GM19239 (cell line): ENCODE data around the gene ITGA8.
A peak's percentile ranks its signal among the peaks of the same experiment; 100 is the strongest.

Experiments
- DNase-seq: peaks from one replicate; pipeline ENCODE4 v3.0.0; 2011; ENCODE audit warnings: low spot score; ENCODE audit not compliant: insufficient read length
- FAIRE-seq: peaks from 2 replicates; lab custom pipeline; 2011; peaks lifted over from hg19 to GRCh38; lab: Jason Lieb, UNC

ITGA8 gene

DNA sequence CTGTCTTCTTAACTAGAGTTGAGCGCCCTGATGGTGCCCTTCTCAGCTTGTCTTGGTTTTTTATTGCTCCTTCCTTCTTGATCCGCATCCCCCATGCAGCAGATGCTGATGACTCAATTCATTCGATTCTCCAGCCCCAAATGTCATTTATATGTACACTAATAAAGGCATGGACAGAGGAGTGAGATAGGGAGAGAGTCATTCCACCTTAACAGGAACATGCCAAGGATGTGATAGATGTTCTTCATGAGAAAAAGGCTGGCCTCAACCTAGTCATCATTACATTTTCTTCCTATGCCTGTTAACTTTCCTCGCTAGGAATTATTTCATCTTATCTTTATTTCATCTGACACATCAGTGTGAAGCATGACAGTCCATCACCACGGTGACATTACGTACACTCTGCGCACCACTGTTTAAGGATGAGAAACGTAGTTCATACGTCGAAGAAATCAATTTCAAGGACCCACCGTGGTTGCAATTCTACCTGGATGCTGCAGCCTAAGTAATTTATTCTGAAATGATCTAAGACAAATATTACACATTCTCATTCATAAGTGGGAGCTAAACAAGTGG lies 198.3 kb downstream of the ITGA8 start:
- no peak for FAIRE-seq
- DNase-seq, result no peak

DNA sequence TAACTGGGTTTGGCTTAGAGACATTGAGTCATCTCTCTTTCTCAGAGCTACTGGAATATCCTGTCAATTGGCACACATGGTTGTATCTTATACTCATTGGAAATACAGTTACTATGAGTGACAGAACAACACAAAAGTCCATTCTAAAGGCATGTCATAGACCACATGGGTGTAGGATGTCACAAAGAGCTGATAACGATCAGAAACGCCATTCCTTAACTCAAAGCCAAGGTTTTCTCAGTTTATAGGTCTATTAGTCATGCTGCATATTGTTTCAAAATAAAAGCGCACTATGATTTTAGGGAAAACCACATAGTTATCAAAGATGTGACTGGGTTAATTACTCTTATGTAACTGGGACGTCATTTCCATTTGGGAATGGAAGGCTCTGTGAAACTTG lies 201.5 kb downstream of the ITGA8 start:
- FAIRE-seq (no peak), DNase-seq (no peak)

DNA sequence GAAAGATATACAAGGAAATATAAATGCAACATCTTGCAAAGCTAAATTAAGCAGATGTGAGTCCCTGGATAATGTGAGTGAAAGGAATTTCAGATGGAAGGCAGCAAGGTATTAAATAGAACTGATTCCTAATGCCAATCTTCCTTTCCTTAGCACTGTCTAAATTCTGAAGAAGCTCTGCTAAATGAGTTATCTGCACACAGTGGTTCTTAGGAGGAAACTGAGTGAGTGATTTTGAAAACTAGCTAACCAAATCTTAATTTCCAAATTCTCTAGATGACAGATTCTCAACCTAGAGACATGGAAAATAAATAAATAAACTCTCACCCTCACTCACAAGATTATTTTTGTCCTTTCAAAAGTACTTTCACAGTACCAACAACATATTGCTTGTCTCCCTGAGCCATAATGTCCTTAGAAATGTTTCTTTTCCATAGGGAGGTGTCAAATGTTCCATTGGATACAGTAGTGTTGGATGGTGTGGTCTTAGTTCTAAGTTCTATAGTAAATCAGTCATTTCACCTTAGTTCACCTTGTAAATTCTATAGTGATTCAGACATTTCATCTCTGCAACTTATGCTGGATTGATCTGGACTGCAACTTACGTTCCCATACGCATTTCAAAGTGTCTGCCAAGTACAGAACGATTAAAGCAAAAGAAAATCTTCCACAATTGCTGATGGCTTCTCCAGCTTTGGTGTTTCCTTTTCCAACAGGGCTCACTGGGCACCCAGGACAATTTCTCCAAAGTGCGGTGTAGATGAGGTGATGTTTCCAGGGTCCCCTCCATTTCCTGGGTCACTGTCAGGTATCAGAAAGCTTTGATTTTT lies 203.3 kb downstream of the ITGA8 start:
- DNase-seq (no peak), FAIRE-seq (no peak)

DNA sequence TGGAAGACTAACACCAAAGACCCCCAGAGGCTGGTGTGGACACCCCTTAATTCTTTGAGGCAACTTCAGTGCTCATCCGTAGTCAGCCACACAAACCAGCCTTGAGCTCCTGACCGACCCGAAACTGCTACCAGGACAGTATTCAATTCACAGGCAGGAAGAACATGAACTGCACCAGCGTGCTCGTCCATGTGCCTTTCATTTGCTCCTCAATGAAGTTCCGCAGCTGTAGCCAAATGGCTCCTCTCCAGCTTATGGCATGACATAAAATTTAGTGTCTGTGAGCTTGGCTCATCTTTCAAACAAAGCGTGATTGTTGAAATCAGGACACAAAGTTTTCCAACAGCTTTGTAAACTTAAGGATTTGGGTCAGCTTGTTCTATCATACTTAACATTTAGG lies 204.5 kb downstream of the ITGA8 start:
- FAIRE-seq (no peak), DNase-seq (no peak)

DNA sequence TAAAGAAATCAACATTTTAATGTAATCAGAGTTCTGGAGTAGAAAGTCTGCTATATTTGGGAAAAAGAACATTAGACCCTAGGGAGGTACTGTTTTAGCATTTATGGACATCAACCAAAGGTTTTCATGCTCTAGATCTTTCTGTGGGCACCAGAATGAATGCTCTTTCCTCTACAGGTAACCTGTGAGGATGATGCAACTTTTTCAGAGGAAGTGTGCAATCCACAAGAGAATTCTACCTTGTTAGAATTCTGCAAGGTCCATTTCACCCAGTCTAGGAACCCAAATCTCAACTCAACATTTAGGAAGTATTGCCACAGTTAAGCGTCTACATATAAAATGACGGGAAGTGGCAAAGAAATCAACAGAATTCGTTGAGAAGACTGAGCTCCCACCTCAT lies 208.8 kb downstream of the ITGA8 start:
- FAIRE-seq, result no peak
- no peak for DNase-seq

DNA sequence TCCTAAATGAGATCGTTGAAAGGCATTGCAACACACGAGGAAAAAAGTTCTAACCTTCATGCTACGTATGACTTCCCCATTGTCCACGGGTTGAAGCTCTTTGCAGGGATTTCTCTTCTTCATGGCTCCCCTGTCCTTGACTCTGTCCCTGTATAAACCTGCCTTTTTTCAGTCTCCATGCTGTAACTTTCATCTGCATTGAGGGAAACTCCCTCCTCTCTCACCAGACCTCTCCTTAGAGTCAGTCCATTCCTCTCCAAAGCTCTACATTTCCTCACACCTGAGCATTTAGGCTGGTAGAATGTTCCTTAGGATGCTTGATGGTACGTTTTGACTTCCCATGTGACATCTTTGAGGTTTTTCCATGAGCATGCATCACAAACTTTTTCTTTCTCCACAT lies 214.4 kb downstream of the ITGA8 start:
- FAIRE-seq, result no peak

DNA sequence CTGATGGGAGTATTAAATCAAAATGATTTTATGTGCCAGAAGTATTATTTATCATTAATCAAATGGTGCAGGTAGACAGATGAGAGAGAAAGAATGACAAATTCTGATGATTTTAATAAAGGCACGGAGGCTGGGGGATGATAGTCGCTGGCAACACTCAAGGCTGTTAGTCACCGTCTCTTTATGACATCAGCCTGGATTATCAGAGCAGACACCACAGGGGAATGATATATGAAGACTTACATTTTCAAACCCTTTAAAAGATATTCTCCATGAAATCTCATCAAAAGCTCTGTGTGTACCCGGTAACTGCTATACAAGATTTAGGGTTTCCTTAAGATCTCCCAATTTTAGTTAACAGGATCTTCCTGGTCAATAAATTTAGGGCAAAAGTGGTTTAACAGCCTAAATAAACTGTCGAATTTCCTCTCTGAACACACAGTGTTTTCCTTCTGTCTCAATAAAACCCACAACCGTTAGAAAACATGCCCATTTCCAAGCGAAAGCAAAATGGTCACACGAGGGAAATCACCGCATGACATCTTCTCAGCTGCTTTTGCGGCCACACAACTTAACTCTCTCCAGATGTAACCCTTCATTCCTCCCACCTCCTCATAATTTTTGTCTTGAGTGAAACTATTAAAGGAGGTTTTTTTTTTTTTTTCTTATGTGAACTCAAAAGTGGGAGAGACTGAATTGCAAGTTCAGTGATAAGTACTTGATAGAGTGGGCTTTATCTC lies 215.5 kb downstream of the ITGA8 start:
- no peak for DNase-seq
- peak; percentile 40 for FAIRE-seq

More for the DNA sequence above, 214.4 kb downstream of the ITGA8 start:
- no peak for DNase-seq

DNA sequence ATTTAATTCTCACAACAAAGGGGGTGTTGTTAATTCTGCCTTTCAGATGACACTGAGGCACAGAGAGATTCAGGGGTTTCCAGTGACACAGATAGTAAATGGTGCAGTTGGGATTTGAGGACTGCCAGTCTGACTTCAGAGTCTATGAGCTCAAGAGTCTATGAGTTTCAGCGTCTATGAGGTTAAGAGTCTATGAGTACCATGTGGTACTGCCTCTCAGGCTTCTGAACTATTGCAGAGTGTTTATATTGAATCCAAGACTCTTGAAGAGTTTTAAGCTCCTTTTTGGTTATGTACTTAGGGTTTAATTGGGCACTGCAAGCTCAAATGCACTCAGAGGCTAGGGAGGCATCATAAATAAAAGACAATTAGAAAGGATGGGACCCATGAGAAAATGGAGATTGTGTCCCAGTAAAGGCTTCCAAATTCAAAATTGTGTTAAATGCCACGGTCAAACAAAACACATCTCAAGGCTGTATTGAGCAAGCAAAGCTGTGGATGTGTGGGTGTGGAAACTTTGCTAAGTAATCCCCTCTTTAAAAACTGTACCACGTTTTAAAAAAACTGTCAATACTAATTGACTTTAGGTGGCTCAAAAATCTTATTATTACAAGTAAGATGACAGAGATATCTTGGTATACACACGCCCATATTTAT lies 224.7 kb downstream of the ITGA8 start:
- no peak for FAIRE-seq
- DNase-seq, result no peak

DNA sequence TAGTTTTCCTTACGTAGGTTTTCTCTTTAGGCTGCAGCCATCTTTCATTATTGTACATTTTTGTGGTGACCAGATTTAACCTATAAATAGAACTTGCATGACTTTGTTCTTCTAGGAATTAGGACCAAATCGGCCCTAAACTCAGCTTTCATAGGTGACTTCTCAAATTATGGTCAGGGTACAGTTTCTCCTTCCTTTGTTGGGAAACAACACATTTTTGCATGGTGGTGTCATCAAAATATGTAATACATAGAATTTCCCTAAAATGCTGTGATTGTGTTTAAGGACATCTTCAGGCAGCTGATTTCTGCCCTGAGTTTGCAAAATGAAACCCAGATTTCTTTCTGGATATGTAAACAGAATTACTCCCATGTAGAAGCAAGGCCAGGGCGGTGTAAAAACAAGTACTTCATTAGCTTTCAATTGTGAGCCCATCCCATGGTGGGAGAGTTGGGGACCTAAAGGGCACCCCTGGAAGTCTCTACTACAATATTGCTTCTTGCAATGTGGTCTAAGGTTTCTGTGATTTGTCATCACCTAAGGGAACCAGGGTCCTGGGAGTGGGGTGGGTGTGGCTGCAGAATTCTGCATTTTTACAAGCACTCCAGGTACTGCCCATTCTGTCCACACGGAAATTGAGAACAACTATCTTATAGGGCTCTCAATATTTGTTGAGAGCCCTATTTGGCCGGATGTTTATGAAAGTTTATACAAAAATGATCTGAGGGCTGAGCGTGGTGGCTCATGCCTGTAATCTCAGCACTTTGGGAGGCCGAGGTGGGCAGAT lies 227.7 kb downstream of the ITGA8 start:
- FAIRE-seq (no peak), DNase-seq (no peak)

DNA sequence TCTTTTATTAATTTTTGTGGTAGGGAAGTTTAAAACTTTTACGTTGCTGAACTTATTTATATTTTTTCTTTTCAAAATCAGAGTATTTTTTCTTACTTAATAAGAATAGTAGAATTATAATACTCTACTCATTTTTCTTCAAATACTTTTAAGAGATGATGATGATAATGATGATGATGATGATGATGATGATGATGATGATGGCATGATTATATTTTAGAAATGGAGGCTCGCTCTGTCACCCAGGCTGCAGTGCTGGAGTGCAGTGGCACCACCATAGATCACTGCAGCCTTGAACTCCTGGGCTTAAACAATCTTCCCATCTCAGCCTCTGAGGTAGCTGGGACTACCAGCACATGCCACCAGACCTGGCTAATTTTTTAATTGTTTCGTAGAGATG lies 230.3 kb downstream of the ITGA8 start:
- FAIRE-seq (no peak), DNase-seq (no peak)

DNA sequence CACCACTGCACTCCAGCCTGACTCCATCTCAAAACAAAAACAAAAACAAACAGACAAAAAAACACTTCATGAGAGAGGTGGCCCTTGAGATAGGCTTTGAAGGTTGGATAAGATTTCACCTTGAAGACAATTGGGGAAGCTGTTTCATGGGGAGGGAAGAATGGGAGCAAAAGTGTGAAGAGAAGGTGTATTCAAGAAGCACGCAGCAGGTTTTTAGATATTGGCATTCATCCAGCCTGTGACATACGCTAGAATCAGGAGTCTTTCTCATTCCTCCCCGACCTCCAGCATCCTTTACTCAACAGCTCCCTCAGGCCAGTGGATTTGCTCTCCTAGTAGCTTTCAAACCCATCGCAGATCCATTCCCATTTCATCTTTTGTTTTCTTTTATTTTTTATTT lies 232.3 kb downstream of the ITGA8 start:
- FAIRE-seq (no peak), DNase-seq (no peak)

DNA sequence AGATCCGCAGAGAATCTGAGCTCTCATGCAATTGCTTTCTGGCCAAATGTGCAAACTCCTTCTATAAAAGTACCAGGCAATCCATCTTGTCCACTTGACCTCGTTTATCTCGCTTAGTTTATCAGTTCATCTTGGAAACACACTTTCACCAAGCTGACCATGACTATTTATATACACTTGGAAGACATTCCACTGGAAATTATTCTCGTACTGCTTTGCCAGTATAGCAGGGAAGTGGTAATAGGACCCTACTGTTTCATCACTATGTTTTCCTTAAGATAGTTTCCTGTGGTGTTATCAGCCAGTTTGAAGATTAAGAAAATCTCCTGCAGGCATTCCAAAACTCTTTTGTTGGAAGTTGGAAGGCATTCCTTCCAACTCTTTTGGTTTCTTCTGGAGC lies 233.3 kb downstream of the ITGA8 start:
- DNase-seq (no peak), FAIRE-seq (no peak)

DNA sequence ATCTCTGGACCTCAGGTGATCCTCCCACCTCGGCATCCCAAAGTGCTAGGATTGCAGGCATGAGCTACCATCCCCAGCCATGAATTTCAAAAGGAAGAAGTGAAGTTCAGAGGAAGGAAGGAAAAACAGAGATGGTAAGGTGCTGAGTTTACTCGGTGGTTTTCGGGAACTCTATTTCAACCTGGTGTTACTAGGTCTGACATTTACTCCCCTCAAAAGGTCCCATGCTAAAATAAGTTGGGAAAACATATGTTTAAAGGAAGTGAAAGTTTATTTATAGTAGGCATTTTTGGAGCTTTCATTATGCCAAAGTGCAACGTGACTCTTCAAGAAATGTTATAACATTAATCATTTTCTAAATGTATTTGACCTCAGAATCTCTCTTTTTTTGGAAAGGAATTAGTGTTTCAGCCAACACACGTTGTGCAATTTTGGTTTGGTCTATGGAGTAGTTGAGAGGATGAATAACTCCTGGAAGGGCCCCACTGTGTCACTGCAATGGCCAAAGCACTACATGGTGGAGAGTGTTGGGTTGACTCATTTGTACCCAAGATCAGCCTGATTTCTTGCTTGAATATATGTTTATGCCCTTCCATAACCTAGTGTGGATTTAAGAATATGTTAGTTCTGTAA lies 233.9 kb downstream of the ITGA8 start:
- DNase-seq (no peak), FAIRE-seq (no peak)

DNA sequence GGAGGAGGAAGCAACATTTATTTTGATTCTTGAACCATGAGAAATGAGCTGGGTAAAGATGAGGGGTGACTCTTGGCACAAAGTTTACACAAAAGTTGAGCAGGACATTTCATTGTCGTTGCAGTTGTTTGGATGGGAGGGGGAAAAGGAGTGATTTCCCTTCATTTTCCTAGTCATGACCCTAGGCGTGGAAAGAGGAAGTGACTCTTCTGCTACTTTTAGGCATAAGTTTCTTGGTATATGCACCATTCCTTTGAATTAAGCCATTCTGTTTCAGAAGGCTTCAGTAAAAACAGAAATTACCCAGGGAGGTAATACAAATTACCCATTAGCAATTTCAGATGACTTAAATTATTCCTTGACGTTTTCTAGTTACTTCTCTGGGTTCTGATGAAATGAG lies 234.7 kb downstream of the ITGA8 start:
- FAIRE-seq (no peak), DNase-seq (no peak)

DNA sequence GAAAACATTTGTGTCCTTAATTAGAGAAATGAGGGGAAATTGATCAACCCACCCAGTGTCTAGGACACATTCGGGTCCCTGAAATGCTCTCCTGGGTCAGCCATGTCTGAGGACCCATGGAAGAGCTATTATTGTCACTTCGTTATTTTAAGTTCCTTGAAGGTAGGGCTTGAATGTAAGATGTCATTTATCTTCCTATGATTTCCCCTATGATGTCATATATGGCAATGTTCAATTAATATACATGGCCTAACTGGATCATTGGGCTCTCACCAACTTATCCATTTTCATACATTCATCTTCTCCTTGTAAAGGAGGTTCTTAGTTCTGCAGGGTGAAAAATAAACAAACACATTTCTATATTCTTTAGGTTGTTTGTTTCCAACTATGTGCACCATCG lies 235.6 kb downstream of the ITGA8 start:
- FAIRE-seq (no peak), DNase-seq (no peak)

DNA sequence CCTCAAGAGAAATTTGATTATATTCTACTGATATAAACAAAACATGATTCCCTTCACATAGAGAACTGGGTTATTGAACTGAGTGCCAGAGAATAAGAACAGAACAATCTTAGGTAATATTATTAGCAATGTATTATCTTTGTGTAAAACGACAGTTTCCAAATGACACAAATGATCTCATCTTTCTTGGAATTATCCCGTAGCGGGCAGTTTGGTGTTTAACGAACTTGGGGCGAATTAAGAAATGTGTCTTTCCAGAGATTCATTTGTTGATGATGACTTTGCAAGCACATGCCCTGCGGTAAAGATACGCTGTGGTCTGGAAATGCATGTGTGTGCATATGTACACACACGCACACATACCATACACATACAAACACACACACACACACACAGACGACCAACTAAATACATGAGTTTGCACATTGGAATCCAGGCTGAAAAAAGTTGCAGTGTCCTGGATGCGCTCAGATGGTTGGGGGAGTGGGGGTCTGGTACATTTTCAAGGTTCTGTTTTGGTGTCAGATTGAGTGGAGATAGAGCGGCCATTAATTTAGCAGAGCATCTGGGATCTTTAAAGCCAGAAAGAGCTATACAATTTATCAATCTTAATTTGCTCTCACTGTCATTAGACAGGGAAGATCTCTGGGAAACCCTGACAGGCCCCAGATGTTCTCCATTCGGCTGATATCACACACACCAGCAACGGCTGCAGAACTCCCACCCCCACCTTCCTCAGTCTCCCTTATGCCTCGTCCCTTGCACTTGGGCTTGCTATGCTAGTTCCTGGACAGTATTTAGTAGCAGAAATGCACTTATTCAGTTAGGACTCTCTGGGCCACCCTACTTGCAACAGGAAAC lies 236.3 kb downstream of the ITGA8 start:
- no peak for FAIRE-seq

DNA sequence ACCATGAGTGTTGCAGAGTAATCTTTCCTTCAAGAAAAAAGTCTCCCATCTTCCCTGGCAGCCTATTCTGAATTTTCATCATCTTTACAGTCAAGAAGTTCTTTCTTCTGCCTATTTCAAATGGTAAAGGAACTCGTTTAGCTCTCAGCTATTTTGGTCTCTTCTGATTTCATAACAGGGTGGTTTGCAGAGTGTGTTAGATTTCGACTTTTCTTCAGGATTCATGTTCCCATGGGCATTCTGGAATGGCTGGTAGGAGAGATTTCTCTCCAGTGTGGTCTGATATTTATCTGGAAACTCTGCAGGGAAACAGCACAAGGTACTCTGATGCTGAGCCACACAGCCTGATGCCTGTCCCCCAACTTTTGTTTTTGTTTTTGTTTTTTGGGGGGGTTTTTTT lies 237.6 kb downstream of the ITGA8 start:
- DNase-seq (no peak), FAIRE-seq (no peak)

More for the DNA sequence above, 236.3 kb downstream of the ITGA8 start:
- DNase-seq, result no peak

DNA sequence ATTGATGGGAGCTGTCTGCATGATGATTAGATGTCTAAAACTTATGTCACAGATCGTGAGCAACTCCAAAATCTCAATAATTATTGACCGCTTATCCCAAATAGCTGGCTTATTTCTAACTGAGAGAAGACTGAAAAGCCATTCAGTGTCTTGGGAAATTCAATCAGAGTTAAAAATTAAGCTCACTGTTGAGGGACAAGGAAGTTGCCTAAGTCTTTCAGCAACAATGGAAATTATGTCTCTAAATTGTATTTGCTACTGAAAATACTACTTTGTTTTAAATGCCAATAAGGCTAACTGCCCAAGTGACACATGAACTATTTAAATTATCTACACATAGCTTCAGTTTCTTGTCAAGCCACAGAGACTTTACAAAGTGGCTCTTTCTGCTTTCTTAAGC lies 240.8 kb downstream of the ITGA8 start:
- FAIRE-seq (no peak), DNase-seq (no peak)

DNA sequence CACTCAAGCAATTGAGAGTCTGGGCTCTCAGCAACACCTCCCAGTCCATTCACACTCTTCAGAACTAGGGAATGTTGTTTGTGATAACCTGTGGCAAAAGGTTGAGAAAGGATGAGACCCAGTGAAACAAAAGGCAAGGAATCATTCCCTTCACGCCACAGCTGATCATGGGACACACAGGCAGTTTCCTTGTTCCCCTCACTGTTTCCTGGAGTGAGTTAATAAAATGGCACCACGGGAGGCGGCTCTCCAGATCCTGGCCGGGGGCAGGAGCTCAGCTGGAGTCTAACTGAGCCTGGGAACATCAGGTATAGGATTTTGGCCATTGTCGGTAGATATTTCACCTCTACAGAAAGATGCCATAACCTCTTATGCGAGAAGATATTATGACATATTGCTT lies 241.3 kb downstream of the ITGA8 start:
- DNase-seq (no peak), FAIRE-seq (no peak)
